ENCODE measurements around the gene SPNS3.

SPNS3 gene

DNA sequence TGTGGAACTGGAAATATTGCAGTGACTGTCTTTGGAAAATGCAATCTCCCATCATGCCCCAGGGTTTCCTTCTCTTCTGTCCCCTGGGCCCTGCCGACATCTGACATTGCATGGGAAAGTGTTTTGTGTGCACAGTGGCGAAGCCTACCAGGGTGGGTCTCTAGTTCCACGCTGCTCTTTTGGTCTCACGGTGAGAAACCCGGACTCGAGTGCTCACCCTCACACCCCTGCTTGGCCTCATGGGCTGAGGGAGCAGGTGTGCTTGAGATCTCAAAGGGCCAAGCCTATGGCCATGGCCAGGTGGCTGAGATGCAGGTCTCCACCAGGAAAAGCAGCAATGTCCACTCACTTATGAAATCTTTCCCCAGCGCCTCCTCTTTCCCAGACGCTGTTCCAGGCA is 32.0 kb downstream of the SPNS3 start:
- no peak for DNase-seq (ENCODE audit: low spot score)

DNA sequence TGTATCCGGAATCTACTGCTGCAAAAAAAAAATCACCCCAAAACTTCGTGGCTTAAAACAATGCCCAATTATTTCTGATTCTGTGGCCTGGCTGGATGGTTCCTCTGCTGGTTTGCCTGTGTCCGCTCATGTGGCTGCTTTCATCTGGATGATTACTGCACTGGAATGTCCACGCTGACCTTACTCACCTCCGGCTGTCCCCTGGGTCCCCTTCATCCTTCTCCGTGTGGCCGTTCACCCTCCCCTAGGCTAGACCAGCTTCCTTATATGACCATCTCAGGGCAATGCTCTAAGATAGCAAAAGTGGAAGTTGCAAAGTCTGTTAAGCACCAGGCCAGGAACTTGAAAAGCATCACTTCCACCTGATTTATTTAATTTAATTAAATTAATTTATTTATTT is 33.5 kb downstream of the SPNS3 start:
- no peak for DNase-seq (ENCODE audit: low spot score)

DNA sequence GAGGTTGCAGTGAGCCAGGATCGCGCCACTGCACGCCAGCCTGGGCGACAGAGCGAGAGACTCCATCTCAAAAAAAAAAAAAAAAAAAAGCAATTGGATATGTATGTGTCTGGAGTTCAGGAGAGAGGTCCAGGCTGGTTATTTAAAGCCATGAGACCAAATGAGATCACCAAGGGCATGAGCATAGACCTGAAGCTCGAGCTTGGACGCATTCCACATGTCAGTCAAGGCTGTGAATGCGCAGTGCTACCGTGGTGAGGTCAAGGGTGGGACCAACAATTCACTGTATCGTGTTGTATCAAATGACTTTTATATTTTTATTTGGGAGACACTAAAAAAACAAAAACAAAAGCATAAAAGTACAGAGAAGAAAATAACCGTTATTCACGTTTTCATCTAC is 35.8 kb downstream of the SPNS3 start:
- no peak for DNase-seq (ENCODE audit: low spot score)

DNA sequence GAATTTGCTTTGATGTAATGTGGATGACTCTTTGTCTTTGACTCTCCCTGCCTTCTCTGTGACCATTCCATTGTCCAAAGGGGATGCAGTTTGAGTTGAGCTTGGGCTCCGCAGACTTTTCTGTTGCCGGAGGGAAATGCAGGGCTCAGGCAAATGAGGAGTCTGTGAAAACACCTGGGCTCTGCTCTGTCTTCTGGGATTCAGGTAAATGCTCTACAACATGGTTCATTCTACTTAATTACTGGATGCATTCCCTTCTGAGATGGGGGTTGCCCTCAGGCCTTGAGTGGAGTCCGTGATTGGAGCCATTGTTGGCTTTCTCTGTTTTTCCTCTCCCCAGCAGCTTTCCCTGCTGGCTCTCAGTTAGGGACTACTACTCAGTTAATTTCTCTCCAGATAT is 38.5 kb downstream of the SPNS3 start:
- DNase-seq (ENCODE audit: low spot score), result no peak

DNA sequence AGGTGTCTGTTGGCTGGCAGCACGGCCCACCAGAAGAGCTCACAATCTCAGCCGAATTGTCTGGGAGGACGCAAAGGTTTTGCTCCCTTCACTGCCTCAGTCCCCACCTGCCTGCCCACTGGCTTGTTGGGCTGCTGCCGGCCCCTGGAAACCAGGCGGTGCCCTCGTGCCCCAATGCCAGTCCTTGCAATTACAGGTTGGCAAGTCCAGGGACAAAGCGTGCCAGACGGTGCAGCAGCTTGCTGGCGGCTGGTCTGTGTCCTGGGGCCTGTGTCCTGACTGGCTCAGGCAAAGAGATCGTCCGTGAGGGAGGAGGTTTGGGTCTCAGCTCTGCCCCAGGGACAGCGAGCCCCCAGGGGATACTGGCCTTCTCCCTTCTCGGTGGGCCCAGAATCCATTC is 40.4 kb downstream of the SPNS3 start:
- no peak for DNase-seq (ENCODE audit: low spot score)

DNA sequence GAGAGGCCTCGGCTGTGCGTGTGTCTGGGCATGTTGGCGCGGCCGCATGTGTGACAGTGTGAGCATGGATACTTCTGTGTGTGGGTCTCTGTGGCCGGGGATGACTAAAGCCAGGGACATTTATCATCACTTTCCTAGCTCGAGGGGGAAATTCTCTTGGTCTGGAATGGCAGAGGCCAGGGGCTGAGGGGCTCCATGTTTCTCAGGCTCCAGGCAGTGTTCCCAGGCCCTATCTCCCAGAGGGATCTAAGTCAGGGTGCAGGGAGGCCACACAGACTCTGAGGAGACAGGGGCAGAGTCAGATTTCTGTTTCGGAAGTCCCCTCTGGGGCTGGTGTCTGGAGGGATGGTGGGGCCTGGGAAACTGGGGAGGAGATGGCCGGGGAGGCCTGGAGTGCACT is 41.3 kb downstream of the SPNS3 start:
- no peak for DNase-seq (ENCODE audit: low spot score)

DNA sequence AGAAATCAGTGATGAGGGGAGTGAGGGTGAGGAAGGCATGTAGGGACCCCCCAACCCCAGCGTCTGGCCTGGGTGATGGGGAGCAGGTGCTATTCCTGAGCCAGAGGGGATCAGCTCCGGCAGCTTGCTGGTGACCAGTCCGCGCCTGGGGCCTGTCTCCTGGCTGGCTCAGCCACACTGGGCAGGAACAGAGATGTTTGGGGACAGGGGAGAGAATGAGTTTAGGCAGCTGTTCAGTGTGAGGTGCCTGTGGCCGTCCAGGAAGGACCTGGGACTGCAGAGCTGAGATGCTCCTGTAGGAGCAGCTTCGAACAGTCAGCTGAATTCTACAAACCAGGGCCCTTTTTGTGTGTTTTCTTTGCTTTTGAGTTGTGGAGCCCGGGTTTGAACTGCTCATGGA is 41.7 kb downstream of the SPNS3 start:
- DNase-seq (ENCODE audit: low spot score), result no peak

DNA sequence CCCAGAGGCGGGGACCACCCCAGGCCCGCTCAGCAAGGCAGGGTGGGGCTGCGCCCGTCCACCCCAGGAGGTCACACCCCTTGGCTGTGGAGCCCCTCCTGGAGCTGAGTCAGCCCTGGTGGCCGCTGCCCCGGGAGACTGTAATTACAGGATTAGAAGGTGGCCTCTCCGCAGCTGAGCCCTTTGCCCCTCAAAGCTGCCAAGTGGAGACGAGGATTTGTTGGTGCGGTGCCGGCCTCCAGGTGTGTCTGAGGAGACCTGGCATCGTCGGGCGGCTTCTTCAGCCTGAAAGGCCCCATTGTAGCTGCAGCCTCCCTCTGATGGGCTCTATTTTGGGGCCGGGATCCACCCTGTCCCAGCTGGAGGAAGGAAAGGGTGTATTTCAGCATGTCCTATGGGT is 42.3 kb downstream of the SPNS3 start:
- no peak for DNase-seq (ENCODE audit: low spot score)

DNA sequence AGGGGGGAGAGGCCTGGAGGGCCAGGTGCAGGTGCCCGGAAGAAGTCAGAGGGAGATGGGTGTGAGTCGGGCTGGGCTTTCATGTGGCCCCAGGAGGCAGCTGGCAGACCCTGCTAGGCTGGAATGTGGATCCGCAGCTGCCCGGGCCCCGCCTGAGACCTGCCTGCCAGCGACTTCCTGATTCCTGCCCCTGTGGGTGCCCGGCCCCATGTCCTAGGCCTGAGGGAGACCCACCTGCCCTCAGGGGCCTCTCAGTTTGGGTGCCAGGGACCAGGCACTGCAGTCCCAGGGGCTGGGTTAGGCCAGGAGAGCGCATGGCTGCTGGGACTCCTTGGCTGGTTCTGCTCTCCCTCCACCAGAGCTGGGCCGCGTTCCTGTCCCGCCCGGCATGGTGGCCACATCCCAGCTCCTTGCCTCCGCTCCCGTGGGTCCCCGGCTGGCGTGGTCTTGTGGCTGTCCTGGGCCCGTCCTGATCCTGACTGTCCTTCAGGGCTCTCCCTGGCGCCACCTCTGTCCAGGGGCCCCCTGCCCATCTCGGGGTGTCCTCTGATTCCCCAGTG is 42.9 kb downstream of the SPNS3 start:
- no peak for DNase-seq (ENCODE audit: low spot score)

DNA sequence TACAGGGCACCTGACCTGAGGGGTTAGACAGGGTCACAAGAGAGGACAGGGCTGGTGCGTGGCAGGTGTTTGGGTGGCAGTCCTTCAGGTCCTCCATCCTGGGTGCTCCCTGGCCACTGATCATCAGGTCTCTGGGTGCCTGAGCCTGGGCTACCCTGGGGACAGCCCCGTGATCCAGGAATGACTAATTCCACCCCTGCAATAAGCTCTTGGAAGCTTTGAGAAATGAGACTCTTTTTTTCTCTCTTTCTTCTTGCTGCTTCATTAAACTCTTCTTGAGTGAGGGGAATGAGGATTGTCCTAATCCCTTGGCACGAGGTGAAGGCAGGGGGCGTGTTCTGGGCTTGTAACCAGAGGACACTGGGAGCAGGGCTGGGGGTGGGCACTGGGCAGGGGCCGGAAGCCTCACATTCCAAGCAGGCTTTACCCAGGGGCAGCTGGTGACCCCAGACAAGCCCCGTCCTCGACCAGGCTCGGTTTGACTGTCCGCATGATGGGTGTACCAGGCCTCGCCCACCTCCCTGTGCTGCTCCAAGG is 43.6 kb downstream of the SPNS3 start:
- DNase-seq (ENCODE audit: low spot score), result no peak

DNA sequence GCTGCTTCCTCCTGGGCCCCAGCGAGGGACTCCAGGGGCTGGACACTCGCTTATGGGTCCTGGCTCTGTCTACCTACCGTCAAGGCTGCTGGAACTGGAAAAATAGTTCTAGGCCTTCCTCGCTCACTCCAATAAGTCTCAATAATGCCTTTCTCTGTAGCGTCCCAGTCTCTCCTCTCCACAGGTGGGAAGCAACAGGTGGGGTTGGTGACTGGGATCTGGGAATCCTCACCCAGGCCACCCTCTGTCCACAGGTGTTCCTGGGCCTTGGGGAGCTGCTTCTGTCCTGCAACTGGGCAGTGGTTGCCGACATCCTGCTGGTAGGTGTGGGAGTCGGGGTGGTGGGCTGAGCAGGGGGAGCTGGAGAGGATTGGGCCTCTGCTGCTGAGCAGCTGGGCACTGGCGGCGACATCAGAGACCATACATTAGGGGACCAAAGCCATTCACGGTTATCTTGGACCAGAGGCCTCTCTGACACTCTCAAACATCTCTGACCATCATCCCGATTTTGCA is 44.6 kb downstream of the SPNS3 start:
- DNase-seq (ENCODE audit: low spot score), result no peak

DNA sequence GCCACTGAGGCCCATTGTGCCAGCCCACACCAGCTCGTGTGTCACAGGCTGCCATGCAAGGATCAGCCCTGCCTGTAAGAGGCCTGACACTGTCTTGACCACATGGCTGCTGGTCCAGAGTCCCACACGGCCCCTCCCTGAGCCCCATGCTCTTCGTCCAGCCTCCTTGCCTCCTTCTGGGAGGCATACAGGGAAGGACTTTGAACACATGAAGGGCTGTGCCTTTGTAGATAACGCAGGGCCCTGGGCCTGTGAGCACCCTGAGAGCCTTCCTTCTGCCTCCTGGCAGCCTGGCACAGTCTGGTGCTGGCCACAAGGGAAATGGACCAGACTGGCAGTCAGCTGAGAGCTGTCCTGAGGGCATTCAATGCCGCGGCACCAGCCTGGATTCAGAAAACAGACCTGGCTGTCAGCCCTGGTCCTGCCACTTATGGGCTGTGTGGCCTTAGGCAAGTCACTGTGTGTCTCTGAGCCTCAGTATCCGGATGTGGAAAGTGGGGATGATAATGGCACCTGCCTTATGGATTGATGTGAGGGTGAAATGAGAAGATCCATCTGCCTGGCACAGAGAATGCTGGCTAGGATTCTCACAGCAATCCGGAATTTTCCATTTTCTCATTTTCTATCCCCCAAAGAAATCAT is 45.7 kb downstream of the SPNS3 start:
- DNase-seq (ENCODE audit: low spot score), result no peak

DNA sequence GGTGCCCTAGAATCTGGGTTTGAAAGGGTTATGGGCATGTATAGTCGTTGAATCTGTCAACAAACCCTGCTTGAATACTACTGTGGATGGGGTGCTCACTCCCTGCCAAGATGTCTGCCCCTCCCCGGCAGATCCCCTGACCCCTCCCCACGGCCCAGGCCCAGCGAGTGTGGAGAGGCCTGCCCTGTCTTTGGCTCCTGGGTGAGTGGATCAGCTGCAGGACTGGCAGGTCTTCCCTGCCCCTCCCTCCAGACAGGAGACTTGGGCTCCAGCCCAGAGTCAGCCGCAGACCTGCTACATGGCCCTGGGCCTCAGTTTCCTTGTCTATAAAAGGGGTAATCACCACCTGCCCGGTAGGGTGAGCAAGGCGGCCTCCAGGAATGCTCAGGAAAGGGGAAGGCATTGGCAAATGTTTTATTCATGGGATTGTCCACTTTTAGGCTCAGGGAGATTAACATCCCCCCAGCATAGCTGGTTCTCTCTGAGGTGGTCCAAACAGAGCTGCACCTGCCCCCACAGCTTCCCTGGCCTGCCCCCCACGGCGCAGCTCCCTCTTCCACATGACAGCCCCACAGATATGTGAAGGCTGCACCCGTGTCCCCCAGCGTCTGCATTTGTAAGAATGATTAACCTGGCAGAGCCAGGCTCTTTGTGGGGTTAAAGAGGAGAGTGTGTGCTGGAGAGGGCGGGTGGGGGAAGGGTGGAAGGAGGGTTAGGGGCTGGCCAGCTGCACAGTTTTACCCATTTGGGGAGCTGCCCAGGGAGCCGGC is 46.4 kb downstream of the SPNS3 start:
- no peak for DNase-seq (ENCODE audit: low spot score)

DNA sequence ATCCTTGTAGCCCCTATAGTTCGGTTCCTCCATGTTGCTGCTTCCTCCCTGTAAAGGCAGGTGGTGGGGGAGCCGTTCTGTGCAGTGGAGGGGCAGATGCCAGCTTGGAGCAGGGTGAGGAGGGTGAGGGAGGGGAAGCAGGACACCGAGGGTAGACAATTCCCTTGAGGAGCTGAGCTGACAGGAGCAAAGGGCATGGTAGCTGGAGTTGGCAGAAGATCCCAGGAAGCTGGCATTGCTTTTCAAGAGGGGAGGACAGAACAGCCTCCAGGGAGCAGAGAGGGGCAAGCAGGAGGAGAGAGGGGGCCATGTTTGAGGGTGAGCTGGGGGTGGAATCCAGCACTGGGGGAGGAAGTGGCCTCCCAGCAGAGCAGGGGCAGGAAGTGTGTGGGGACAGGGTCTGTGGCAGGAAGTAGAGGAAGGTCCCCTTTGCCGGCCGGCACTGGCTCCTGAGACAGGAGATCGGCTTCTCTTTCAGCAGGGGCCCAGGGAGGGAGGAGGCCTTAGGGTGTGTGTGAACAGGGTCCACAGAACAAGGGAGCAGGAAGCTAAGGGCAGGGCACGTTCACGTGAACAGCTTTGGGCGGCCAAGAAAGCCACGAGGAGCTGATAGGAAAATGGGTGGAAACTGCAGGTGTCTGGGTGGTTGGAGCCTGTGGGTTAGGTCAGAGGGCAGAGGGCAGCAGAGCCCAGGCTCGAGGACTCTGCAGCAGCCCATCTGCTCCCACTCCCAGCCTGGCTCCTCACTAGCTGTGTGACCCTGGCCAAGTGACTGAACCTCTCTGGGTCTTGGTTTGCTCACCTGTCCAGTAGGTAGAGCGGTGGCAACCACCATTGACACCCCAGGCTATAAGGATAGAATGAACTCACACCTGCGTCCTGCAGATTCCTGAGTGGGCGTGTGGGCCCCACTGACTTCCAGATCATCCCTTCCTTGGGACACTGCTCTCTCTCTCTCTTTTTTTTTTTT is 47.5 kb downstream of the SPNS3 start:
- DNase-seq (ENCODE audit: low spot score), result no peak

DNA sequence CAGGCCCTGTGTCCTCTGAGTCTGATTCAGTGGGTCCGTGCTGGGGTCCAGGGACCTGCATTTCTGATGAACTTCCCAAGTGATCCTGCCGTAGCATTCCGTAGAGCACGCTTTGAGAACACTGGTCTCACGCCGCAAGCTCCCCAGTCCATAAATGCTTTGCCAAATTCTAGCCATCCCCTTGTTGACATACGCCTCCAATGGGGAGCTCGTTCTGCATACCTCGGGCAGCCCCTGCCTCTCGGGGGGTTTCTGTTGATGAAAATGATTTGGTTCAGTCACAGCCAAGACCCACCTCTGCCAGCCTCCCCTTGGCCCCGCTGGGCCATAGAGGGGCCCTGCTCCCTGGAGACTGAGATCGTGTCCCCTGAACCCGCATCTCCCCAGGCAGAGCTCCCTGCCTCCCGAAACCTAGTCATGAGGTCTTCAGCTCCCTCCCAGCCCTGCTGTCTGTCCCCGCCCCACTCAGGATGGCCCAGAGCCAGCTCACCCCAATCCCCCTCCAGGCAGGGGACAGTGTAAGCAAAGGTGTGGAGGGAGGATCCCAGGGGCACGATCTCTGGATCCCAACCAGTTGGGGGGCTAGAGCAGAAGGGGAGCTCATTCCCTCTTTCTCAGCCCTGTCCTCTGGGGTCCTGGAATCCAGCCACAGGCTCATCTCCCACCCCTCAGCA is 48.7 kb downstream of the SPNS3 start:
- DNase-seq (ENCODE audit: low spot score), result no peak

DNA sequence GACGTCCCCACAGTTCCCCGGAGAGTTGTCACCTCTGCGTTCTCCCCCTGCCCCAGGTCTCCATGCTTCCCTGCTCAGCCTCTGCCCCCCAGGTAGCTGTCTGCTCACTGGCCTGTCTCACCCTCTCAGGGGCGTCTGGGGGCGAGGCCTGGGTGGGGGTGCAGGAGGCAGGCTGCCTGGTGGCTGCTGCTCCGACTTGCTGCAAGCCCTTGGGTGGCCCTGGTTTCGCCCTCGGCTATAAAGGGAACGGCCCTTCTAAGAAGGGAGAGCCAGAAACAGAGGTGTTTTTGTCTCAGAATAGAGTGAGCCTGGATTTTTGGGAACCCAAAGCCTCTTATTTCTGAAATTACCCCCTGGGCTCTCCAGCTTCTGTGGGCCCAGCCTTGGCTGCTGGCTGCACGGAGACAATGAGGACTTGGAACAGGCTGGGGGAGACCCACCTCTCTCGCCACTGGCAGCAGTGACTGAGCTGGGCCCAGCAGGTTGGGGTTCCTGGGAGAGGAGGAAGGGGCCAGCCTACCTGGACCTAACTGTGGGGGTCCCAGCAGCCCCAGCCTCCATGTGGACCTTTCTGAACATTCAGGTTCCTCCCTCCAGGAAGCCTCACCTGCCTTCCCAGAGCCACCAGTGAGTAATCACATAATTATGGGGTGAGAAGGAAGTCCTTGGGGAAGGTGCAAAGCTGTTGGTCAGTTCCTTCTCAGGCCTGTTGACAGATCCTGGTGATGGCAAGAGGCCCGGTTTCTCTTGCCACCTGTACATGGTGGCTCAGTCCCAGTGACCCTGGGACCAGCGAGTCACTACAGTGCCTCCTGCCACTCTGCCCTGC is 49.5 kb downstream of the SPNS3 start:
- DNase-seq (ENCODE audit: low spot score), result no peak

DNA sequence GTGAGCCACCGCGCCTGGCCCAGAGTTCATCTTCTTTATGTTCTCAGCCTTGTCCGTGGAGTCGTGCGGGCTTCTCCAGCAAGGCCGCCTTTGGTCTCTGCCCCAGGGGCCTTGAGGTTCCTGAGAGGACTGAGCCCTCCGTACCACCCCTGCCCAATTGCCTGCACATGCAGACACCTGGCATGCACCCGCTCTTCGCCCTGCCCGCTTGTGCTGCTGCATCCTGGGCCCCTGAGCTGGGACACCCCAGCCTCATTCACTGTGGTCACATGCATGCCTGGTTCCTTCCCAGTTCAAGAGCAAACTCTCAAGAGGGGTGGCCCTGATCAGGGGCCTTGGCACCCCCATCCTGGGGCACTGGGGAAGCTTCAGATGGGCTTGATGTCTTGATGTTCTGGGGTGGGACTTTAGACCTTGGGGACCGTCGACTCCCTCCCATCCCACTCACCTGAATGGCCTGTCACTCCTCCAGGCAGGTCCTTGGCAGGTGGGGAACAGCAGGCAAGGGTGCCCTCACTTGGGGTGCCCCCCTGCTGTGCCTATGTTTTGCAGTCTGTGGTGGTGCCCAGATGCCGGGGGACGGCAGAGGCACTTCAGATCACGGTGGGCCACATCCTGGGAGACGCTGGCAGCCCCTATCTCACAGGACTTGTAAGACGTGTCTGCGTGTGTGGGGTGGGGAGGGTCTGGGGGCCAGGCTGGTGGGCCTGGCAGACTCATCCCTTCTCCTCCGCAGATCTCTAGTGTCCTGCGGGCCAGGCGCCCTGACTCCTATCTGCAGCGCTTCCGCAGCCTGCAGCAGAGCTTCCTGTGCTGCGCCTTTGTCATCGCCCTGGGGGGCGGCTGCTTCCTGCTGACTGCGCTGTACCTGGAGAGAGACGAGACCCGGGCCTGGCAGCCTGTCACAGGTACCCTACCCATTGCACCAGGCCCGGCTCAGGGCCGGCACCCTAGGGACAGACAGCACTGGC is 52.2 kb downstream of the SPNS3 start:
- no peak for DNase-seq (ENCODE audit: low spot score)

DNA sequence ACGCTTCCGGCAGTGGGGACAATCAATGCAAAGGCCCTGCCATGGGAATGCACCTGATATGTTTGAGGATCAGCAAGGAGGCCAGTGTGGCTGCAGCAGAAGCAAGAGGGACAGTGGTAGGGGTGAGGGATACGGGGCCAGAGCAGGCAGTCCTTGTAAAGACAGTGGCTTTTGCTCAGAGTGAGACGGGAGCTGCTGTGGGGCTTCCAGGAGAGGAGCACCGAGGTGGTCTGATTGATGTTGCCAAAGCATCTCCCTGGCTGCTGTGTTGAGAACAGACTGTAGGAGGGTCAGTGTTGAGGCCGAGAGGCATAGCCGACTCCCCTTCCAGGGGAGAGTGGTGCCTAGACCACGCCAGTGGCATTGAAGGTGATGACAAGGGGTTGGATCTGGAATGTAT is 53.6 kb downstream of the SPNS3 start:
- DNase-seq (ENCODE audit: low spot score), result no peak

Data from AG08395 (cell line).